A549 (cell line): ENCODE measurements around the gene TTC16.

Source experiments
- EHMT2 ChIP-seq: fragments of 200-600 bp; sonication (generic); IDR thresholded peaks from 2 replicates; pipeline ENCODE4 v1.6.1; 2016; ENCODE audit warnings: antibody characterized with exemption, low read depth, mild to moderate bottlenecking, moderate library complexity
- JUN ChIP-seq, 2 experiments: fragments of >200 bp; sonication (Bioruptor Twin); formaldehyde crosslinking; IDR thresholded peaks; 2 replicates in 1 of 2; 3 replicates in 1 of 2; pipeline ENCODE4 v1.6.1; 2016 to 2017
- JUNB ChIP-seq: fragments of >200 bp; sonication (Bioruptor Twin); formaldehyde crosslinking; IDR thresholded peaks from 2 replicates; pipeline ENCODE4 v1.6.1; 2016
- NR3C1 ChIP-seq: fragments of >200 bp; sonication (Bioruptor Twin); formaldehyde crosslinking; IDR thresholded peaks from 3 replicates; pipeline ENCODE4 v1.6.1; 2017
- PHF8 ChIP-seq: fragments of 200-600 bp; sonication (generic); IDR thresholded peaks from 2 replicates; pipeline ENCODE4 v1.6.1; 2016; ENCODE audit warnings: low read depth, mild to moderate bottlenecking, antibody characterized with exemption, moderate library complexity, borderline replicate concordance
- POLR2A ChIP-seq: IDR thresholded peaks from 2 replicates; pipeline ENCODE4 v1.6.1; 2012; ENCODE audit warnings: mild to moderate bottlenecking, low read length
- RAD21 ChIP-seq, 2 experiments: fragments of >200 bp in 1 of 2; sonication (Bioruptor Twin) in 1 of 2; formaldehyde crosslinking in 1 of 2; IDR thresholded peaks in 1 of 2; conservative IDR thresholded peaks in 1 of 2; 2 replicates in 1 of 2; 3 replicates in 1 of 2; pipeline ENCODE4 v1.6.1; 2012 to 2018; ENCODE audit warnings: inconsistent platforms in 1 of 2
- ZFP36 ChIP-seq: fragments of 450-650 bp; IDR thresholded peaks from 2 replicates; pipeline ENCODE4 v1.6.1; 2014; ENCODE audit warnings: borderline replicate concordance; ENCODE audit not compliant: partially characterized antibody
- TF ChIP-seq, protein P1 (sequence below): fragments of >200 bp; sonication (Bioruptor Twin); formaldehyde crosslinking; IDR thresholded peaks from 3 replicates; pipeline ENCODE4 v1.5.1; 2016
- TF ChIP-seq, protein P2 (sequence below): IDR thresholded peaks from 2 replicates; pipeline ENCODE4 v1.6.1; 2012
- TF ChIP-seq, protein P3 (sequence below): fragments of 450-650 bp; IDR thresholded peaks from 2 replicates; pipeline ENCODE4 v1.6.1; 2014; ENCODE audit warnings: antibody characterized with exemption
- TF ChIP-seq, protein P4 (sequence below): fragments of 200-600 bp; sonication (generic); IDR thresholded peaks from 2 replicates; pipeline ENCODE4 v1.6.1; 2016; ENCODE audit warnings: antibody characterized with exemption, mild to moderate bottlenecking, moderate library complexity
- TF ChIP-seq, protein P5 (sequence below): fragments of 250-450 bp; sonication (Bioruptor Pico); IDR thresholded peaks from 2 replicates; pipeline ENCODE4 v1.5.0; 2021; ENCODE audit warnings: mild to moderate bottlenecking, moderate library complexity, borderline replicate concordance

DNA sequence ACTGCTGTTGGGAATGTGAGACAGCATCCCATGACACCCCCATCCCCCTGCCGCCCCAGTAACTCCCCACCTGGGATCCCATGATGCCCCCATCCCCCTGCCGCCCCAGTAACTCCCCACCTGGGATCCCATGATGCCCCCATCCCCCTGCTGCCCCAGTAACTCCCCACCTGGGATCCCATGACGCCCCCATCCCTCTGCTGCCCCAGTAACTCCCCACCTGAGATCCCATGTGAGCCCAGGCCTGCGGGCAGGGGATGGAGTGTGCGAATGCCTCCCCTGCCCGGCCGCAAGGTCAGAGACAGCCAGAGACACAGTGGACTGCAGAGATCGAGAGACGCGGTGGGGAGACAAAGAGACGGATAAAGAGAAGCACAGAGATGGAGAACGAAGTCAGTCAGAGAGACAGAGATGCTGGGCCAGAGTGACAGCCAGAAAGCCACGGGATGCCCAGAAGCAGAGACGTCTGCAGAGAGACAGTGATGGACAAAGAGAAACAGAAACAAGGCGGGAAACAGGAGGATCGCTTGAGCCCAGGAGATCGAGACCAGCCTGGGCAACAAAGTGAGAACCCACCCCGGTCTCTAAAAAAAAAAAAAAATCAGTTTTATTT is 61.6 kb downstream of the TTC16 start:
- TF ChIP-seq, protein P1, sequence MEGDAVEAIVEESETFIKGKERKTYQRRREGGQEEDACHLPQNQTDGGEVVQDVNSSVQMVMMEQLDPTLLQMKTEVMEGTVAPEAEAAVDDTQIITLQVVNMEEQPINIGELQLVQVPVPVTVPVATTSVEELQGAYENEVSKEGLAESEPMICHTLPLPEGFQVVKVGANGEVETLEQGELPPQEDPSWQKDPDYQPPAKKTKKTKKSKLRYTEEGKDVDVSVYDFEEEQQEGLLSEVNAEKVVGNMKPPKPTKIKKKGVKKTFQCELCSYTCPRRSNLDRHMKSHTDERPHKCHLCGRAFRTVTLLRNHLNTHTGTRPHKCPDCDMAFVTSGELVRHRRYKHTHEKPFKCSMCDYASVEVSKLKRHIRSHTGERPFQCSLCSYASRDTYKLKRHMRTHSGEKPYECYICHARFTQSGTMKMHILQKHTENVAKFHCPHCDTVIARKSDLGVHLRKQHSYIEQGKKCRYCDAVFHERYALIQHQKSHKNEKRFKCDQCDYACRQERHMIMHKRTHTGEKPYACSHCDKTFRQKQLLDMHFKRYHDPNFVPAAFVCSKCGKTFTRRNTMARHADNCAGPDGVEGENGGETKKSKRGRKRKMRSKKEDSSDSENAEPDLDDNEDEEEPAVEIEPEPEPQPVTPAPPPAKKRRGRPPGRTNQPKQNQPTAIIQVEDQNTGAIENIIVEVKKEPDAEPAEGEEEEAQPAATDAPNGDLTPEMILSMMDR, result no peak
- no peak for TF ChIP-seq NR3C1
- TF ChIP-seq ZFP36, result no peak
- TF ChIP-seq POLR2A, result no peak
- TF ChIP-seq RAD21 (conservative IDR thresholded peaks at IDR 0.05 in 1 of 2, IDR thresholded peaks at IDR 0.05 in 1 of 2), result no peak
- TF ChIP-seq, protein P2, sequence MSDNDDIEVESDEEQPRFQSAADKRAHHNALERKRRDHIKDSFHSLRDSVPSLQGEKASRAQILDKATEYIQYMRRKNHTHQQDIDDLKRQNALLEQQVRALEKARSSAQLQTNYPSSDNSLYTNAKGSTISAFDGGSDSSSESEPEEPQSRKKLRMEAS, result no peak
- no peak for TF ChIP-seq EHMT2
- TF ChIP-seq, protein P3, sequence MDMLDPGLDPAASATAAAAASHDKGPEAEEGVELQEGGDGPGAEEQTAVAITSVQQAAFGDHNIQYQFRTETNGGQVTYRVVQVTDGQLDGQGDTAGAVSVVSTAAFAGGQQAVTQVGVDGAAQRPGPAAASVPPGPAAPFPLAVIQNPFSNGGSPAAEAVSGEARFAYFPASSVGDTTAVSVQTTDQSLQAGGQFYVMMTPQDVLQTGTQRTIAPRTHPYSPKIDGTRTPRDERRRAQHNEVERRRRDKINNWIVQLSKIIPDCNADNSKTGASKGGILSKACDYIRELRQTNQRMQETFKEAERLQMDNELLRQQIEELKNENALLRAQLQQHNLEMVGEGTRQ, result no peak
- no peak for TF ChIP-seq JUNB
- TF ChIP-seq, protein P4, sequence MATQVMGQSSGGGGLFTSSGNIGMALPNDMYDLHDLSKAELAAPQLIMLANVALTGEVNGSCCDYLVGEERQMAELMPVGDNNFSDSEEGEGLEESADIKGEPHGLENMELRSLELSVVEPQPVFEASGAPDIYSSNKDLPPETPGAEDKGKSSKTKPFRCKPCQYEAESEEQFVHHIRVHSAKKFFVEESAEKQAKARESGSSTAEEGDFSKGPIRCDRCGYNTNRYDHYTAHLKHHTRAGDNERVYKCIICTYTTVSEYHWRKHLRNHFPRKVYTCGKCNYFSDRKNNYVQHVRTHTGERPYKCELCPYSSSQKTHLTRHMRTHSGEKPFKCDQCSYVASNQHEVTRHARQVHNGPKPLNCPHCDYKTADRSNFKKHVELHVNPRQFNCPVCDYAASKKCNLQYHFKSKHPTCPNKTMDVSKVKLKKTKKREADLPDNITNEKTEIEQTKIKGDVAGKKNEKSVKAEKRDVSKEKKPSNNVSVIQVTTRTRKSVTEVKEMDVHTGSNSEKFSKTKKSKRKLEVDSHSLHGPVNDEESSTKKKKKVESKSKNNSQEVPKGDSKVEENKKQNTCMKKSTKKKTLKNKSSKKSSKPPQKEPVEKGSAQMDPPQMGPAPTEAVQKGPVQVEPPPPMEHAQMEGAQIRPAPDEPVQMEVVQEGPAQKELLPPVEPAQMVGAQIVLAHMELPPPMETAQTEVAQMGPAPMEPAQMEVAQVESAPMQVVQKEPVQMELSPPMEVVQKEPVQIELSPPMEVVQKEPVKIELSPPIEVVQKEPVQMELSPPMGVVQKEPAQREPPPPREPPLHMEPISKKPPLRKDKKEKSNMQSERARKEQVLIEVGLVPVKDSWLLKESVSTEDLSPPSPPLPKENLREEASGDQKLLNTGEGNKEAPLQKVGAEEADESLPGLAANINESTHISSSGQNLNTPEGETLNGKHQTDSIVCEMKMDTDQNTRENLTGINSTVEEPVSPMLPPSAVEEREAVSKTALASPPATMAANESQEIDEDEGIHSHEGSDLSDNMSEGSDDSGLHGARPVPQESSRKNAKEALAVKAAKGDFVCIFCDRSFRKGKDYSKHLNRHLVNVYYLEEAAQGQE, result no peak
- no peak for TF ChIP-seq JUN (IDR thresholded peaks at IDR 0.05)
- TF ChIP-seq, protein P5, sequence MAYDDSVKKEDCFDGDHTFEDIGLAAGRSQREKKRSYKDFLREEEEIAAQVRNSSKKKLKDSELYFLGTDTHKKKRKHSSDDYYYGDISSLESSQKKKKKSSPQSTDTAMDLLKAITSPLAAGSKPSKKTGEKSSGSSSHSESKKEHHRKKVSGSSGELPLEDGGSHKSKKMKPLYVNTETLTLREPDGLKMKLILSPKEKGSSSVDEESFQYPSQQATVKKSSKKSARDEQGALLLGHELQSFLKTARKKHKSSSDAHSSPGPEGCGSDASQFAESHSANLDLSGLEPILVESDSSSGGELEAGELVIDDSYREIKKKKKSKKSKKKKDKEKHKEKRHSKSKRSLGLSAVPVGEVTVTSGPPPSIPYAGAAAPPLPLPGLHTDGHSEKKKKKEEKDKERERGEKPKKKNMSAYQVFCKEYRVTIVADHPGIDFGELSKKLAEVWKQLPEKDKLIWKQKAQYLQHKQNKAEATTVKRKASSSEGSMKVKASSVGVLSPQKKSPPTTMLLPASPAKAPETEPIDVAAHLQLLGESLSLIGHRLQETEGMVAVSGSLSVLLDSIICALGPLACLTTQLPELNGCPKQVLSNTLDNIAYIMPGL (CRISPR knock-in tag), result no peak
- no peak for TF ChIP-seq PHF8
